GM12892 (cell line): ENCODE results near the gene APLF.

ENCODE experiments used
- POLR2A ChIP-seq: IDR thresholded peaks from 2 replicates; pipeline ENCODE4 v1.6.1; 2011; ENCODE audit warnings: low read depth, low read length, control low read depth
- POLR2AphosphoS5 ChIP-seq: IDR thresholded peaks from 2 replicates; pipeline ENCODE4 v1.6.1; 2011; ENCODE audit warnings: low read depth, low read length, control low read depth

- no peak for TF ChIP-seq POLR2A
- TF ChIP-seq POLR2AphosphoS5, result no peak
These were observed 24.2 kb downstream of the APLF start for GRCh38 chr2:68491582-68491981.
